Measurements from ENCODE around the gene KRT80. TPM values are rescaled to one million over a fixed set of nuclear protein-coding genes. Genes with fewer than 3 reads are reported as not detected.

Gene KRT80
- polyA plus RNA-seq, 2 of the 4 experiments (the other 2 are of a cell fraction) = 38.3 to 63.1 TPM

- FAIRE-seq (peak; percentile 18), ATAC-seq (no peak), DNase-seq (ENCODE audit: low read depth in 1 of 2, low spot score in 1 of 2) (no peak)
- Histone ChIP-seq H3K4me3 (no peak overlapping the region), H3K4me1 (peaks cover 57% of the 10 kb centered on the region), H3K9me3 (no peaks in the 10 kb centered on the region), H3K4me2 (0 out of 3 replicates have a peak overlapping the region, but pooled peaks have one; percentile 6), H3K27ac (peak overlapping the region; percentile 97)
- no peak for TF ChIP-seq HOXB13 (CRISPR knock-in tag; IDR thresholded peaks at IDR 0.05; ENCODE audit: low read depth)
- no peak for TF ChIP-seq EHF (CRISPR knock-in tag; IDR thresholded peaks at IDR 0.05)
- no peak for TF ChIP-seq CBX2 (IDR thresholded peaks at IDR 0.05; ENCODE audit: borderline replicate concordance, low read depth)
- TF ChIP-seq NFE2L2 (conservative IDR thresholded peaks at IDR 0.05; ENCODE audit: low read length) = no peak
- no peak for TF ChIP-seq CBX8 (IDR thresholded peaks at IDR 0.05)
- no peak for TF ChIP-seq SREBF2 (IDR thresholded peaks at IDR 0.05)
- TF ChIP-seq RAD21 (conservative IDR thresholded peaks at IDR 0.05 in 1 of 2, IDR thresholded peaks at IDR 0.05 in 1 of 2) = no peak
- no peak for TF ChIP-seq ZSCAN20 (CRISPR knock-in tag; IDR thresholded peaks at IDR 0.05)
- 49% methylated on average over 3 of the region's 3 CpGs for WGBS (ENCODE audit: missing lambda C conversion rate)
- CTCF ChIA-PET = interaction anchor here (0.9 to 2.4 kb wide), 4 partner anchors 12 to 72 kb away, joined by 3 to 12 read pairs (median 8); no protein-coding TSS in a partner anchor
- POLR2A ChIA-PET = no interaction called here
These were observed 36.6 kb upstream of the KRT80 start for GRCh38 chr12:52228366-52228765.

- Histone ChIP-seq H3K27ac (peak overlapping the region; percentile 15 to 97; a peak in 4 of 6 replicates), H3K4me2 (no peak overlapping the region), H3K4me3 (no peak overlapping the region), H3K9me3 (no peaks in the 10 kb centered on the region), H3K4me1 (peaks cover 64% of the 10 kb centered on the region)
- no peak for FAIRE-seq
- ChIA-PET CTCF (interaction anchor here (0.9 to 9.7 kb wide), 6 partner anchors 17 to 99 kb away, joined by 3 to 175 read pairs (median 4); no protein-coding TSS in a partner anchor), POLR2A (no interaction called here)
- TF ChIP-seq TP53 (CRISPR knock-in tag; IDR thresholded peaks at IDR 0.05) (no peak), HOXA7 (CRISPR knock-in tag; IDR thresholded peaks at IDR 0.05) (no peak), POLR2AphosphoS2 (conservative IDR thresholded peaks at IDR 0.05; ENCODE audit: low read length) (no peak), RARB (CRISPR knock-in tag; IDR thresholded peaks at IDR 0.05) (no peak), ZNF302 (CRISPR knock-in tag; IDR thresholded peaks at IDR 0.05) (no peak), ESRRA (IDR thresholded peaks at IDR 0.05; ENCODE audit: borderline replicate concordance, low read length) (no peak), FOSB (CRISPR knock-in tag; IDR thresholded peaks at IDR 0.05) (no peak), CHD2 (IDR thresholded peaks at IDR 0.05; ENCODE audit: low read length, partially characterized antibody) (no peak), JUN (IDR thresholded peaks at IDR 0.05) (no peak)
- WGBS (ENCODE audit: missing lambda C conversion rate) = 94% methylated on average over 5 of the region's 5 CpGs
- no peak for ATAC-seq
- no peak for DNase-seq (ENCODE audit: low read depth in 1 of 2, low spot score in 1 of 2)
These were observed 35.9 kb upstream of the KRT80 start for GRCh38 chr12:52227606-52228166.

- CTCF ChIA-PET = interaction anchor here (1.1 to 9.7 kb wide), 11 partner anchors 9 to 742 kb away, joined by 3 to 182 read pairs (median 3); partner anchors contain the start of genes KRT7 and KRT80
- Histone ChIP-seq H3K27ac (peak overlapping the region; percentile 12 to 77; a peak in 4 of 6 replicates), H3K9me3 (no peaks in the 10 kb centered on the region), H3K4me3 (no peak overlapping the region), H3K4me1 (peaks cover 65% of the 10 kb centered on the region), H3K4me2 (no peak overlapping the region)
- POLR2A ChIA-PET = interaction anchor here (0.9 kb wide), 1 partner anchor 20 kb away, joined by 3 read pairs; no protein-coding TSS in a partner anchor
- no peak for DNase-seq (ENCODE audit: low read depth in 1 of 2, low spot score in 1 of 2)
- TF ChIP-seq HOXB13 (CRISPR knock-in tag; IDR thresholded peaks at IDR 0.05; ENCODE audit: low read depth) (no peak), REST (IDR thresholded peaks at IDR 0.05) (no peak)
- WGBS (ENCODE audit: missing lambda C conversion rate) = 49% methylated on average over 4 of the region's 4 CpGs
- no peak for FAIRE-seq
- no peak for ATAC-seq
These were observed 34.6 kb upstream of the KRT80 start for GRCh38 chr12:52226446-52226845.
